ENCODE results near the gene VWA1. TPM values are rescaled to one million over a fixed set of nuclear protein-coding genes. Genes with fewer than 3 reads are reported as not detected.
A peak's percentile ranks its signal among the peaks of the same experiment; 100 is the strongest.
"Not testable (repeated sequence)": the region's sequence is repeated elsewhere in the genome, so short reads cannot be mapped to it uniquely, and the experiment has no call there.

VWA1 gene
- polyA plus RNA-seq, 5 donors, result 39.8 to 147 (median 63.9) TPM

GRCh38 chr1:1434131-1434823 lies 1.2 kb upstream of the VWA1 start:
- DNase-seq, result peak; percentile 79 to 87

GRCh38 chr1:1434824-1435105 lies 725 bp upstream of the VWA1 start:
- DNase-seq, result no peak

GRCh38 chr1:1435911-1436629 lies 580 bp downstream of the VWA1 start:
- no peak for DNase-seq

GRCh38 chr1:1436630-1437032 lies 1.1 kb downstream of the VWA1 start:
- DNase-seq, result no peak

- no peak for DNase-seq
These were observed 1.8 kb downstream of the VWA1 start for GRCh38 chr1:1437033-1437903.

GRCh38 chr1:1437904-1438376 lies 2.5 kb downstream of the VWA1 start:
- DNase-seq, result no peak

- DNase-seq, result no peak
These were observed 3.3 kb downstream of the VWA1 start for GRCh38 chr1:1438531-1439381.

- DNase-seq, result no peak
These were observed 4.2 kb downstream of the VWA1 start for GRCh38 chr1:1439546-1440261.

GRCh38 chr1:1440262-1441001 lies 4.9 kb downstream of the VWA1 start:
- DNase-seq, result no peak

- DNase-seq, result no peak
These were observed 5.8 kb downstream of the VWA1 start for GRCh38 chr1:1441002-1441888.

- DNase-seq, result no peak
These were observed 6.7 kb downstream of the VWA1 start for GRCh38 chr1:1442069-1442770.

- DNase-seq, result not testable (repeated sequence)
These were observed 11.1 kb downstream of the VWA1 start for GRCh38 chr1:1446631-1447030.

GRCh38 chr1:1449099-1449739 lies 13.7 kb downstream of the VWA1 start, which contains the start of gene ATAD3C:
ATAD3C (plus strand) TSS chr1:1449689; CDS start chr1:1450684, 995 bp downstream.
- no peak for DNase-seq

- not testable (repeated sequence) for DNase-seq
These were observed 15.1 kb downstream of the VWA1 start for GRCh38 chr1:1450616-1451015.

- no peak for DNase-seq
These were observed 16.3 kb downstream of the VWA1 start for GRCh38 chr1:1451696-1452364.

- DNase-seq, result not testable (repeated sequence)
These were observed 16.9 kb downstream of the VWA1 start for GRCh38 chr1:1452365-1452739.

GRCh38 chr1:1452882-1453281 lies 17.4 kb downstream of the VWA1 start:
- no peak for DNase-seq
